Measurements from ENCODE around the gene RNF141.

DNA sequence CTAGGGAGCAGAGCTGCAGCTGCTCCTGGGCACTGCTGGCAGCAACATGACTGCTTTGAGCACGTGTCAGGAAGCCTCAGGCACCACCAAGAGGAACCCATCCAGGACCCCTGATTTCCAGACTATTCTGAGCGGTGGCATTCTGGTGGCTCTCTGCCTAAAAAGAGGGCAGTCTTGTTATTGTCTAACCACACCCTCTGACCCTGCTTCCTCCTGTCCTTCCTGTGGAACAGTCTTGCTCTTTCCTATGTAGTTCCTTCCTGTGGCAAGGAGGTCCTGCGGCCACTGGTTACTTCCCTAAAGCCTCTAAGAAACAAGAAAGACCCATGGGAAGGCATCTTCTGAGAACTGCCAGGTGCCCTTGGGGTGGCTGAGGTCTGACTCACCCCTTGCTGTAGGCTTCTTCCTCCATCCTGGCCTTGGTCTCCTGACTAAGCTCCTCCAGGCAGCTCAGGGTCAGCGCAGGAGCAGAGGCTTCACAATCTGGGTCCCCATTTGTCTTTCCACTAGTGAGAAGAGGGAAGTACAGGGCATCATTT is 40.6 kb upstream of the RNF141 start:
- peak; percentile 36 to 70 for TF ChIP-seq POLR2AphosphoS5 (IDR thresholded peaks at IDR 0.05)
- TF ChIP-seq, protein P1, sequence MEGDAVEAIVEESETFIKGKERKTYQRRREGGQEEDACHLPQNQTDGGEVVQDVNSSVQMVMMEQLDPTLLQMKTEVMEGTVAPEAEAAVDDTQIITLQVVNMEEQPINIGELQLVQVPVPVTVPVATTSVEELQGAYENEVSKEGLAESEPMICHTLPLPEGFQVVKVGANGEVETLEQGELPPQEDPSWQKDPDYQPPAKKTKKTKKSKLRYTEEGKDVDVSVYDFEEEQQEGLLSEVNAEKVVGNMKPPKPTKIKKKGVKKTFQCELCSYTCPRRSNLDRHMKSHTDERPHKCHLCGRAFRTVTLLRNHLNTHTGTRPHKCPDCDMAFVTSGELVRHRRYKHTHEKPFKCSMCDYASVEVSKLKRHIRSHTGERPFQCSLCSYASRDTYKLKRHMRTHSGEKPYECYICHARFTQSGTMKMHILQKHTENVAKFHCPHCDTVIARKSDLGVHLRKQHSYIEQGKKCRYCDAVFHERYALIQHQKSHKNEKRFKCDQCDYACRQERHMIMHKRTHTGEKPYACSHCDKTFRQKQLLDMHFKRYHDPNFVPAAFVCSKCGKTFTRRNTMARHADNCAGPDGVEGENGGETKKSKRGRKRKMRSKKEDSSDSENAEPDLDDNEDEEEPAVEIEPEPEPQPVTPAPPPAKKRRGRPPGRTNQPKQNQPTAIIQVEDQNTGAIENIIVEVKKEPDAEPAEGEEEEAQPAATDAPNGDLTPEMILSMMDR (IDR thresholded peaks at IDR 0.05): no peak

Data from upper lobe of left lung (tissue), 4 donors.